Measurements from ENCODE around the gene SNRPB2. TPM values are rescaled to one million over a fixed set of nuclear protein-coding genes. Genes with fewer than 3 reads are reported as not detected.

SNRPB2 gene
- total RNA-seq, 4 donors from 2014 or later, result 8.2 to 59.5 (median 36.4) TPM

DNA sequence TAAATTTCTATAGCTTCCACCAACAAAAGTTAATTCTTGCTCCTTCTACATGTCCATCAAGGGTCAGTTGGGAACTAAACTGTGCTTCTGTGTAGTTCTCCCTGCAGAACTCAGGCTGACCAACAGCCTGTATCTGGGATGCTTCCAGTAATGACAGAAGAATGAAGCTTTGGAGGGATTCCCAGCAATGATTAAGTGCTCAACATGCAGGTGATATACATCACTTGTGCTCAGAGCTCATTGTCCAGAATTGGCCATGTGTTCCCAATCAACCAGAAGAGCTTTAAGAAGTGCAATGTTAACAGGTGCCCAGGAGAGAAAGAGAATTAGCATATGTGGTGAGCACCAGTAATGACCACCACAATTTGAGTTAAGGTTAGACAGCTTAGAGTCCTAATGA, 37.4 kb upstream of the SNRPB2 start:
- no peaks in the 10 kb centered on the region for H3K36me3 ChIP-seq
- intact Hi-C loops (cut with DNase I; ENCODE audit: low total_unique reads), result no loop called here
- no peaks in the 10 kb centered on the region for H3K9me3 ChIP-seq
- H3K4me1 ChIP-seq, result no peaks in the 10 kb centered on the region
- no peak overlapping the region for H3K27ac ChIP-seq
- TF ChIP-seq, protein P1, sequence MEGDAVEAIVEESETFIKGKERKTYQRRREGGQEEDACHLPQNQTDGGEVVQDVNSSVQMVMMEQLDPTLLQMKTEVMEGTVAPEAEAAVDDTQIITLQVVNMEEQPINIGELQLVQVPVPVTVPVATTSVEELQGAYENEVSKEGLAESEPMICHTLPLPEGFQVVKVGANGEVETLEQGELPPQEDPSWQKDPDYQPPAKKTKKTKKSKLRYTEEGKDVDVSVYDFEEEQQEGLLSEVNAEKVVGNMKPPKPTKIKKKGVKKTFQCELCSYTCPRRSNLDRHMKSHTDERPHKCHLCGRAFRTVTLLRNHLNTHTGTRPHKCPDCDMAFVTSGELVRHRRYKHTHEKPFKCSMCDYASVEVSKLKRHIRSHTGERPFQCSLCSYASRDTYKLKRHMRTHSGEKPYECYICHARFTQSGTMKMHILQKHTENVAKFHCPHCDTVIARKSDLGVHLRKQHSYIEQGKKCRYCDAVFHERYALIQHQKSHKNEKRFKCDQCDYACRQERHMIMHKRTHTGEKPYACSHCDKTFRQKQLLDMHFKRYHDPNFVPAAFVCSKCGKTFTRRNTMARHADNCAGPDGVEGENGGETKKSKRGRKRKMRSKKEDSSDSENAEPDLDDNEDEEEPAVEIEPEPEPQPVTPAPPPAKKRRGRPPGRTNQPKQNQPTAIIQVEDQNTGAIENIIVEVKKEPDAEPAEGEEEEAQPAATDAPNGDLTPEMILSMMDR (IDR thresholded peaks at IDR 0.05), result no peak
- TF ChIP-seq POLR2A (IDR thresholded peaks at IDR 0.05), result no peak
- DNase-seq, result no peak
- H3K4me3 ChIP-seq, result no peak overlapping the region
- no peaks in the 10 kb centered on the region for H3K27me3 ChIP-seq

DNA sequence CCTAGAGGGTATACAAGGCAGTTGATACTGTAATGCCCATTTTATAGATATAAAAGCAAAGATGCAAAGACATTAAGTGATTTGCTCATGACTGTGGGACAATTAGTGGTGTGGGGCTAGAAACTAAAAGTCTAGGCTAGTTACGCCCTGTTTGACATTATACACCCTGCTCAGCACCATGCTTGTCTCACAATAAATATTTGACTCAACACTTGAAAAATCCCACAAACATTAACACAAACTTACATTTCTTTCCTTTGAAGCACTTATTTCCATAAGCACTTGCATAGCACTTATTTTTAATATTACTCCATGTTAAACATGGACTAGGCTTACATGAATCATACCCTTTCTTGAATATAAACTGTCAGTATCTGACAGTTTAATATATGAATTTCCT, 36.5 kb upstream of the SNRPB2 start:
- intact Hi-C loops (cut with DNase I; ENCODE audit: low total_unique reads), result no loop called here
- no peak overlapping the region for H3K27ac ChIP-seq
- no peaks in the 10 kb centered on the region for H3K36me3 ChIP-seq
- TF ChIP-seq POLR2A (IDR thresholded peaks at IDR 0.05), result no peak
- TF ChIP-seq, protein P1 (IDR thresholded peaks at IDR 0.05), result no peak
- H3K9me3 ChIP-seq, result no peaks in the 10 kb centered on the region
- no peak overlapping the region for H3K4me3 ChIP-seq
- no peak for DNase-seq
- no peaks in the 10 kb centered on the region for H3K4me1 ChIP-seq
- H3K27me3 ChIP-seq, result no peaks in the 10 kb centered on the region

DNA sequence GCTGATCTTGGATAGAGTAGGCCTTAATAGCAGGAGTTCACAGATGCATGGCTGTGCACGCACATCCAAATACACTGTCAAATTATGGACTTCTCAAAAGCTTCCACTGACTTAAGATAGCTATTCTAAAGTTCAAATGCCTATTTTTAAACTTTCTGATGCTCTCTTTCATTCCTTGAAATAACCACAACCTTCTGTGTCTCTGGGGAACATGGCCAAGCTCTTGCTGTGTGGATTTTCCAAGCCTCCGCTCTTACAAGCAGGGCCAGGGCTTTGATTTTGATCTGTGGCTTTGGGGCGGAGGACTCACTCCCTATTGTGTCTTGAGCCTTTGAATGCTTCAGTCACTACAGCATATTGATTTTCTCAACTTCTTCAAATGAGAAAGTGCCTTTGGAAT, 35.7 kb upstream of the SNRPB2 start:
- intact Hi-C loops (cut with DNase I; ENCODE audit: low total_unique reads), result no loop called here
- Histone ChIP-seq H3K4me1 (no peaks in the 10 kb centered on the region), H3K4me3 (no peak overlapping the region), H3K27ac (no peak overlapping the region), H3K36me3 (no peaks in the 10 kb centered on the region), H3K27me3 (no peaks in the 10 kb centered on the region), H3K9me3 (no peaks in the 10 kb centered on the region)
- TF ChIP-seq, protein P1 (IDR thresholded peaks at IDR 0.05), result no peak
- no peak for TF ChIP-seq POLR2A (IDR thresholded peaks at IDR 0.05)
- no peak for DNase-seq

DNA sequence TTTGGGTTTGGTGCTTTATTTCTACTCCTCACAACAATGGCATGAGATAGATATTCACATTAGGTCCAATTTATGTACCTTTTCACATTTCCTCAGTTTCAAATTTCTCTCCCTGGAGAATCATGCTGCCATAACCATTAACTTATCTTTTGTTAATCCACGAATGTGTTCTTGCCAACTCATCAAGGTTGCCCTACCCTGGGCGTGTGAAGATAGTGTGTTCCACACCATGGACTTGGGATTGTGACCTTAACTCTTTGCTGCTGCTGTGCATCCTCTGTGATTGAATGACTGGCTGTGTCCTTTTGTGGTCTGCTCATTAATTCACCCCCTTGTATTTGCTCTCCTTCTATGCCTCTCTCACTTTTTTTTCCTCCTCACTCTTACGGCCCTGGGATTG, 34.2 kb upstream of the SNRPB2 start:
- no peak overlapping the region for H3K27ac ChIP-seq
- no peaks in the 10 kb centered on the region for H3K4me1 ChIP-seq
- H3K27me3 ChIP-seq, result no peaks in the 10 kb centered on the region
- no peaks in the 10 kb centered on the region for H3K9me3 ChIP-seq
- no peak overlapping the region for H3K4me3 ChIP-seq
- intact Hi-C loops (cut with DNase I; ENCODE audit: low total_unique reads), result no loop called here
- no peaks in the 10 kb centered on the region for H3K36me3 ChIP-seq
- DNase-seq, result no peak
- TF ChIP-seq, protein P1 (IDR thresholded peaks at IDR 0.05), result no peak
- TF ChIP-seq POLR2A (IDR thresholded peaks at IDR 0.05), result no peak

DNA sequence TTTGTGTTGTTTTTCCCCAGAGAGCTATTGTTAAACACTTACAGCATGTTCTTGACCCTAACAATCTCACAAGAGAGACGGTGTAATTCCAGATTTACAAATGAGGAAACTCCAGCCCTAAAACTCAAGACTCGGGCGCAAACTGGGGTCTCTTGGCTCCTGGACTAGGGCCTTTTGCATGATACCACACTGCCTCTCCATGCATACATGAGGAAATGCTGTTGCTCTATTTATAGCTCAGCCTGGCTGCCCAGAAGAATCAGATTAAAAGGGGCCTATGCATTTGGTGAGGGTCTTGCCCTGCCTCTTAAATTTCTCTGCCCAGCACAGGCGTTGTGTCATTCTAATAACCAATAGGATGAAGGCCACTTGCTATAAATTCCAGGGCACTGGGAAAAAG, 30.5 kb upstream of the SNRPB2 start:
- Histone ChIP-seq H3K27me3 (no peaks in the 10 kb centered on the region), H3K4me3 (no peak overlapping the region), H3K36me3 (no peaks in the 10 kb centered on the region), H3K4me1 (no peaks in the 10 kb centered on the region), H3K27ac (no peak overlapping the region), H3K9me3 (no peaks in the 10 kb centered on the region)
- intact Hi-C loops (cut with DNase I; ENCODE audit: low total_unique reads), result no loop called here
- DNase-seq, result no peak
- TF ChIP-seq, protein P1 (IDR thresholded peaks at IDR 0.05), result no peak
